RWPE2 (cell line): ENCODE results near the gene COQ8A.

Experiments used
- ATAC-seq: fragments of 200-7000 bp; cut with Tn5 transposase; 3 replicates; pipeline ENCODE4 v1.9.1; 2021; ENCODE audit warnings: low read depth
- DNase-seq: peaks from one replicate; pipeline ENCODE4 v3.0.0-alpha.2; 2020; ENCODE audit warnings: low spot score
- H3K27ac ChIP-seq: fragments of 450-650 bp; 2 replicates; pipeline ENCODE4 v1.5.1; 2017; ENCODE audit warnings: mild to moderate bottlenecking; ENCODE audit not compliant: poor library complexity, severe bottlenecking
- H3K27me3 ChIP-seq: fragments of 250-450 bp; sonication (Bioruptor Pico); 2 replicates; pipeline ENCODE4 v1.5.1; 2021; ENCODE audit warnings: mild to moderate bottlenecking, moderate library complexity; ENCODE audit not compliant: insufficient read depth, poor library complexity, severe bottlenecking
- H3K36me3 ChIP-seq: fragments of 250-450 bp; sonication (Bioruptor Pico); 2 replicates; pipeline ENCODE4 v1.5.1; 2020; ENCODE audit warnings: low read depth, mild to moderate bottlenecking, moderate library complexity
- H3K4me1 ChIP-seq: fragments of 250-450 bp; sonication (Bioruptor Pico); 2 replicates; pipeline ENCODE4 v1.5.1; 2021; ENCODE audit warnings: mild to moderate bottlenecking, moderate library complexity; ENCODE audit not compliant: insufficient read depth, poor library complexity, severe bottlenecking
- H3K4me3 ChIP-seq: fragments of 250-450 bp; sonication (Bioruptor Pico); 2 replicates; pipeline ENCODE4 v1.5.1; 2021; ENCODE audit warnings: mild to moderate bottlenecking, moderate library complexity; ENCODE audit not compliant: severe bottlenecking
- H3K9me3 ChIP-seq: fragments of 250-450 bp; sonication (Bioruptor Pico); 2 replicates; pipeline ENCODE4 v1.5.1; 2021; ENCODE audit warnings: mild to moderate bottlenecking, moderate library complexity; ENCODE audit not compliant: severe bottlenecking
- TF ChIP-seq, protein P1 (sequence below): fragments of 450-650 bp; IDR thresholded peaks from one replicate; pipeline ENCODE4 v1.5.1; 2017; ENCODE audit warnings: mild to moderate bottlenecking, moderate library complexity; ENCODE audit not compliant: poor library complexity, severe bottlenecking

COQ8A gene

DNA sequence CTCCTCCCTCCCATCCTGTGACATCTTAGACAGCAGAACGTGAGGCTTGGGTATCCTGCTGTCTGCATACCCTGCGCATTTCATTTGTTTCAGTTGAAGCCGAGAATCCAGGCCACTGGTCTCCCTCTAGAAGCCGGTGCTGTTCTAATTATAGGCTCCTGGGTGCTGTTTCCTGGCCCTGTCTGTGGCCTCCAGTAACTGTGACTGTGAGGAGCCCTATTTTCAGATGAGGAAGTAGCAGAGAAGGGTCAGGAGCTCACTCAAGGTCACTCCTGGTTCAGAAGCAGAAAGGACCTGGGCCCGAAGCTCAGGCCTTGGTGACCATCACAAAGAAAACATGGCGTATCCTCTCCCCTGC, 24.0 kb downstream of the COQ8A start:
- Histone ChIP-seq H3K36me3 (no peaks in the 10 kb centered on the region), H3K4me1 (no peaks in the 10 kb centered on the region), H3K4me3 (no peak overlapping the region), H3K27me3 (no peaks in the 10 kb centered on the region), H3K9me3 (no peaks in the 10 kb centered on the region), H3K27ac (no peak overlapping the region)
- DNase-seq (no peak), ATAC-seq (no peak)
- TF ChIP-seq, protein P1, sequence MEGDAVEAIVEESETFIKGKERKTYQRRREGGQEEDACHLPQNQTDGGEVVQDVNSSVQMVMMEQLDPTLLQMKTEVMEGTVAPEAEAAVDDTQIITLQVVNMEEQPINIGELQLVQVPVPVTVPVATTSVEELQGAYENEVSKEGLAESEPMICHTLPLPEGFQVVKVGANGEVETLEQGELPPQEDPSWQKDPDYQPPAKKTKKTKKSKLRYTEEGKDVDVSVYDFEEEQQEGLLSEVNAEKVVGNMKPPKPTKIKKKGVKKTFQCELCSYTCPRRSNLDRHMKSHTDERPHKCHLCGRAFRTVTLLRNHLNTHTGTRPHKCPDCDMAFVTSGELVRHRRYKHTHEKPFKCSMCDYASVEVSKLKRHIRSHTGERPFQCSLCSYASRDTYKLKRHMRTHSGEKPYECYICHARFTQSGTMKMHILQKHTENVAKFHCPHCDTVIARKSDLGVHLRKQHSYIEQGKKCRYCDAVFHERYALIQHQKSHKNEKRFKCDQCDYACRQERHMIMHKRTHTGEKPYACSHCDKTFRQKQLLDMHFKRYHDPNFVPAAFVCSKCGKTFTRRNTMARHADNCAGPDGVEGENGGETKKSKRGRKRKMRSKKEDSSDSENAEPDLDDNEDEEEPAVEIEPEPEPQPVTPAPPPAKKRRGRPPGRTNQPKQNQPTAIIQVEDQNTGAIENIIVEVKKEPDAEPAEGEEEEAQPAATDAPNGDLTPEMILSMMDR: no peak

DNA sequence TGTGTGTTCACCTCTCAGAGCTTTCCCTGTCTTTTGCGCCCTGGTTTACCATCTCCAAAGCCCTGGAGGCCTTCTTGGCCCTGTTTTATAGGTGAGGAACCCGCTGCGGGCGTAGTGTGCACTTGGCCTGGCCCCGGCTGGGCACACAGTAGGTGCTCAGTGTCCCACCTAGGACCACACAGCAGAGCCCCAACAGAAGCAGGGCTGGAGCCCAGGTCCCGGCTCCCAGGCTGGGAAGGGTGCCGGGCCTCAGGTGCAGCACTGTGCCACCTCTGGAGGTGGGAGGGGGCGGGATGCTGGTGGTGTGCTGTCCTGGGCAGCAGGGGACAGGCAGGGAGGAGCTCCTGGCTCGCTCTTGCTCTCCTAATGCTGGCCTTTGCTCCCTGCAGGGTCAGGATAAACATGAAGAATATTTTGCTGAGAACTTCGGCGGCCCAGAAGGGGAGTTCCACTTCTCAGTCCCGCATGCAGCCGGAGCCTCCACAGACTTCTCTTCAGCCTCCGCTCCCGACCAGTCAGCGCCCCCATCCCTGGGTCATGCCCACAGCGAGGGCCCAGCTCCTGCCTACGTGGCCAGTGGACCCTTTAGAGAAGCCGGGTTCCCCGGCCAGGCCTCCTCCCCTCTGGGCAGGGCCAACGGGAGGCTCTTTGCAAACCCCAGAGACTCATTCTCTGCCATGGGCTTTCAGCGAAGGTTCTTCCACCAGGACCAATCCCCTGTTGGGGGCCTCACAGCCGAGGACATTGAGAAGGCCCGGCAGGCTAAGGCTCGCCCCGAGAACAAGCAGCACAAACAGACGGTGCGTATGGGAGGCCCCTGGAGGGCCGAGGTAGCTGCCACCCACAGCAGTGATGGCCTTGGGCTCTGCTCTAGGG, 24.8 kb downstream of the COQ8A start:
- no peak for DNase-seq
- TF ChIP-seq, protein P1: no peak
- no peak for ATAC-seq
- Histone ChIP-seq H3K4me1 (no peaks in the 10 kb centered on the region), H3K36me3 (no peaks in the 10 kb centered on the region), H3K9me3 (no peaks in the 10 kb centered on the region), H3K27ac (no peak overlapping the region), H3K27me3 (no peaks in the 10 kb centered on the region), H3K4me3 (no peak overlapping the region)

DNA sequence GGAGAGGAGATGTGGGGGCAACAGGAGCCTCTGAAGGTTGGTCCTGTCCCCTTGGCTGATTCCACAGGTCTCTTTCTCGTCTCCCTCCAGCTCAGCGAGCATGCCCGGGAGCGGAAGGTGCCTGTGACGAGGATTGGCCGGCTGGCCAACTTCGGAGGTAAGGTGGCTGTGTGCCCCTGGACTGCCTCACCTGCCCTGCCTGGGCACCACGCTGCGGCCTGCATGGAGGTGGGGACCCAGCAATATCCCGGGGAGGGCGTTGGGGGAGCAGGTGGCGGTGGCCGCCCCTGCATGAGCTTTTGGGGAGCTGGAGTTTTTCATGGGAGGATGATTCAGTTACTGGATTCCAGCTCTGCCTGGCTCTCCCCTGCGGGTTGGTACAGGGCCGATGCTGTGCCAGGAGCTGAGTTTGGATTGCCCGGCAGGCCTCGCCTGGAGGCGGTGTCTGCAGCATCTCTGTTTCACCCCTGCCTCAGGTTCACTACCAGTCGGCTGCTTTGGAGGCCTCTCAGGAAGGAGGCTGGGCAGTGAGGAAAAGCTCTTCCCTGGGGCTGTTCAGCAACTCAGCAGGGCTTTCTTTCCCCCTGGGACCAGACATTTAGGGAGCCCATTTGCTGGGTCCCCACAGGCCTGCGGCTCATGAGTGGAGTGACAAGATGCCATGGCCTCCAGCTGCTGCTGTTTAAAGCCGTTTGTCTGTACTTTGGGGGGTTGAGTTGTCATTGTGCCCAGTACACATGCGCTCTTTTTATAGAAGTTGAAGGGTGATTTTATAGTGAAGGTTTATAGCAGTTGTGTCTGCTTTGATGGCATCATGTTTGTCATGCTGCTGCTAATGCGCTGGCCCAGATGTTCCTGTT, 25.7 kb downstream of the COQ8A start:
- no peak overlapping the region for H3K27ac ChIP-seq
- no peak for ATAC-seq
- TF ChIP-seq, protein P1: no peak

DNA sequence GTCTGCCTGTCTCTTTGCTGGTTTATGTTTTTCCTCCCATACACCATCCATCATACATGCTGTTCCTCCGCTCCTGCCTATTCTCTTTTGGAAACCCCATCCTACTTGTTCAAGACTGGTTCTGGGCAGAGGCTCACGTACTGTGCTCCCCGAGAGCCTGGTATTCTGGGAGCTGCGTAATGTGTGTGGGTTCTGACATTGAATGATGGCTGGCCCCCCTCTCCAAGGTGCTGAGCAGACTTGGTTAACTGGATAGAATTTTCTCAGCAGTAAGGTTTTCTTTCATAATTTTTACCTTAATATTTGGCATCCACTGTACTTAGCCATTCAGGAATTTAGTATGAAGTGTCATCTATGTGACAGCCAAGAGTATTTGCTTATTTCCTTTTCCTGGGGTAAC, 26.6 kb downstream of the COQ8A start:
- DNase-seq (no peak), ATAC-seq (no peak)
- Histone ChIP-seq H3K27ac (no peak overlapping the region), H3K4me3 (no peak overlapping the region), H3K27me3 (no peaks in the 10 kb centered on the region), H3K36me3 (no peaks in the 10 kb centered on the region), H3K4me1 (no peaks in the 10 kb centered on the region), H3K9me3 (no peaks in the 10 kb centered on the region)
- TF ChIP-seq, protein P1: no peak

More for the DNA sequence above, 25.7 kb downstream of the COQ8A start:
- no peak for DNase-seq
- Histone ChIP-seq H3K9me3 (no peaks in the 10 kb centered on the region), H3K36me3 (no peaks in the 10 kb centered on the region), H3K4me3 (no peak overlapping the region), H3K27me3 (no peaks in the 10 kb centered on the region), H3K4me1 (no peaks in the 10 kb centered on the region)
